ENCODE data around the gene EFL1.
"Not testable (repeated sequence)": the region's sequence is repeated elsewhere in the genome, so short reads cannot be mapped to it uniquely, and the experiment has no call there.

DNA sequence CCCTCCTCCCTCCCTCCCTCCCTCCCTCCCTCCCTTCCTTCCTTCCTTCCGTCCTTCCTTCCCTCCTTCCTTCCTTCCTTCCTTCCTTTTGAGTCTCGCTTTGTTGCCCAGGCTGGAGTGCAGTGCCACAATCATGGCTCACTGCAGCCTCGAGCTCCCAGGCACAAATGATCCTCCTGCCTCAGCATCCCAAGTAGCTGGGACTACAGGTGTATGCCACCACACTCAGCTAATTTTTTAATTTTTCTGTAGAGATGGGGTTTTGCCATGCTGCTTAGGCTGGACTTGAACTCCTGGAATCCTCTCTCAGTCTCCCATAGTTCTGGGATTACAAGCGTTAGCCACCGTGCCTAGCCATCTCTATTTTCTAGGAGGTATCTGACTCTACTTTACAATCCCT is 48.8 kb upstream of the EFL1 start:
- not testable (repeated sequence) for TF ChIP-seq ZSCAN29 (IDR thresholded peaks at IDR 0.05); POLR2AphosphoS5 (IDR thresholded peaks at IDR 0.05; ENCODE audit: control insufficient read depth, insufficient read depth, low read depth, low read length)

All from K562 (cell line).